GM19372 (cell line): Measurements from ENCODE around the gene ELAVL2.

Experiments used
- ATAC-seq: cut with Tn5 transposase; IDR thresholded peaks from one replicate; pipeline ENCODE4 v1.9.1; 2021; ENCODE audit warnings: mild to moderate bottlenecking, low read depth, moderate library complexity; ENCODE audit not compliant: unreplicated experiment

ELAVL2 gene

GRCh38 chr9:23669776-23670175 is 156.3 kb downstream of the ELAVL2 start:
- no peak for ATAC-seq

DNA sequence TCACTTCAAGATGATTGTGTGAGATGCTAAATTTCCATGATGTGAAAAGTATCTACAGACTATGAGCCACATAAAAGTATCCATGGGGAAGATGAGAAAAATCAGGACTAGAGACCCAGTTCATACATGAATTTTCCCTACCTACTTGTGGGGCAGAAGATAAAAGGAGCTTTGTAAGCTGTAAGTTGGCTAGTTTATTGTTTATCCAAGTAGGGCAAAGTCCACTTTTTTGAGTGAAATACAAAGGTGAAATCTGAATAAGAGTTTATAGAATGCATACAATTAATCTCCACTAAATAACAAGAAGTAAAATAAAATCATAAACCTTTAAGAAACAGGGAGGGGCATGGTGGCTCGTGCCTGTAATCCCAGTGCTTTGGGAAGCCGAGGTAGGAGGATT is 160.4 kb downstream of the ELAVL2 start:
- ATAC-seq: no peak

DNA sequence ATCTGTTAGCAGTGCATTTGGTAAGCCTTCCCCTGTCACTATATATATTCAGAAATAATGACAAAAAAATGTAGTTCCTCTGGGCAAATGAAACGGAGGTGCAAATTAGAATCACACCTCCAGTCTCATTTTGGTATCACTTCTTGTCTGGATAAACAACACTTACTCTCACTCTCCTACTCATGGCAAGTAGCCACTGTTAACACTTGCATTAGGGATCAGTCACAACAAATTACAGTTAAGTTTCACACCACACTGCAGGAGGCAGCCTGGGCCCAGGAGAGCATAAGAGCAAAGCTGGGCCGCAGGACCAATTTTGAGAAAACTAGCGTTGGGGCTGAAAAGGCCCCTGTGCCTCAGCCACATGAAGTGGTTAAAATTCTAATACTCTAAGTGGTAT is 161.0 kb downstream of the ELAVL2 start:
- ATAC-seq: no peak

- ATAC-seq: no peak
Observed at GRCh38 chr9:23663946-23664345, 162.1 kb downstream of the ELAVL2 start.

DNA sequence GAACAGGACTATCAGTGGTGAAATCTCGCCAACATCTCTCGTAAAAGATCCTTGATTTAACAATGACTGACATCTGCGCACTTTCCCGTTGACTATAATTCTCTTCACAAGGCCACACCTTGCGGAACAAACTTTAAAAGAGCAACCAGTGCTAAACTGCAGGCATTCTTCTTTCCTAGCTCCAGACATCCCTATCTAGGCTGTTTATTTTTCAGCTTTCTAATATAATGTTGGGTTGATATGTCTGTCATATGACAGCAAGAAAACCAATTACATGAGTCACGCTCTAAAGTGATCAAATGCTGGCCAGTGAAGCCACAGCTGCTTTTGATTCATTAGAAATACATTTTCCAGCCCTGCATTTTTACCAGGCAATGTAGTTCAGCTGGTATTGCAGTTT is 162.5 kb downstream of the ELAVL2 start:
- no peak for ATAC-seq

DNA sequence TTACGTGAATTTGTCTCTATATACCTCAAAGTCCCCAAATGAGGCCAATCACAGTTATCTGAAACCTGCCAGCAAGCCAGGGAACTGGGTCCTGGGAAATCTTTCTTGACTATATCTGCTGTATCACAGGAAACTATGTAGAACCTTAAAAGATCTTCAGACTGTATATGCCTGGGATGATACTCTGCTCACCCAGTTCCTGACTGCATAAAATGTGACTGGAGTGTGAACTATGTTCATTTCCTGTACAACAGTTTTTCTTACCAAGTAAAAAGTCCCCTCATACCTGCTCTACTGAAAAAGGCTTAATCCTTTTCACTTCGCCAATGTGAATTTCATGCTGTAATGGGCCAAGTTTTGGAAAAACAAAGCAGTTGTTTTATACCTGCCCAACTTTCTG is 162.9 kb downstream of the ELAVL2 start:
- ATAC-seq: no peak

GRCh38 chr9:23662320-23662719 is 163.7 kb downstream of the ELAVL2 start:
- no peak for ATAC-seq

DNA sequence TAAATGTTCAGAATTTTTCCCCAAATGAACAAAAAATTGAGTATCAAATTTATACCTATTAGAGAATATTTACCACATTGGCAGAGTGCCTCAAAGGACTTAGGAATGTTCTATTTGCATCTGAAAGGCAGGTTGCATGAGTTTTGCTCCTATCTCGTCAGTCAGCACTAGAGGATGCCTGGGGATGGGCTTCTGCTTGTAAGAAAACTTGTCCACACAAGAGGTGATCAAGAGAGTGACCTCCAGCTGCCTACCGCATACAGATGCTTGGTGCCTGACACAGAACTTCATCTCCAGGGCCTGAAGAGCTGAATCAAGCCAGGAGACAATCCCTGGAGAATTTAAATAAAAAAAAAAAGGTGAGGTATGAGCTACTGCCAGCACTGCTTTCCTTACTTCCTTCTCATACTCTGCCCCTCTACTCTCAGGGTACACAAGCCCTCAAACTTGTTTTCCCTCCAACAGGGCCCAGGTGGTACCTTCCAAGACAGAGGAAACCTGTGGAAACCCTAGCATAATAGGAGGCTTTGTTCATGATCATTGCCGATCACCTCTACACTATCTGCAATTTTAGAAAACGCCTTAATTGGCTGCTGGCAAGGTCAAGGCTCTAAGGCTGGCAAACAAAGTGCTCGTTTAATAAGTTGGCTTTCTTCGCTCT is 166.6 kb downstream of the ELAVL2 start:
- ATAC-seq: no peak

GRCh38 chr9:23658376-23659258 is 167.4 kb downstream of the ELAVL2 start:
- no peak for ATAC-seq

DNA sequence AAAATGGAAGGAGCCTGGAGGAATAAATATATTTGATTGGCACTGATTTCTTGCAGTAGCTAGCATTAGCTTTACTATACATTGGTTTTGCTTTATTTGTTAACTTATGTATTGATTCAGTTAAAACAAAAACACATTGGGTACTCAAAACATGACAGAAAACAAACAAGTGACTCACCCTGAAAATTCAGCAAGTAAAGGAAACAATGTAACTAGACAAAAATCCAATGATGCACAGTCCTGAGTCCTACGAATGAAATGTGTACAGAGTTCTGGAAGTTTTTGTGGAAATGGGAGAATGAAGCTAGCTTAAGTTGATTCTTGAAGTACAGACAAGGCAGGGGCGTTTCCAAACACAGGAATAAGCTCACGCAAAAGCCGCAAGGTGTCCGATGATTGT is 175.0 kb downstream of the ELAVL2 start:
- ATAC-seq: no peak

DNA sequence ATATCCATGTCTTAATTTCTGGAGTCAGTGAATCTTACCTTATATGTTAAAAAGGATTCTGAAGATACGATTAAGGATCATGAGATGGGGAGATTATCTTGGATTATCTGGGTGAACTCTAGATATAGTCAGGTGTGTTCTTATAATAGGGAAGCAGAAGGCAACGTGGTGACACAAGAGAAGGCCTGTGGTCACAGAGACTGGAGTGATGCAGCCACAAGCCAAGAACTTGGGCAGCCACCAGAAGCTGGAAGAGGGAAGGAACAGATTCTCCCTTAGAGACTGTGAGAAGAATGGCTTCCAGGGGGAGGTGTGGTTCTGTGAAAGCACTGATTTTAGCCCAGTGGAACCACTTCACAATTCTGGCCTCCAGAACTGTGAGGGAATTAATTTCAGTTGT is 177.4 kb downstream of the ELAVL2 start:
- ATAC-seq: no peak

- no peak for ATAC-seq
Observed at GRCh38 chr9:23644896-23645295, 181.1 kb downstream of the ELAVL2 start.

GRCh38 chr9:23644326-23644725 is 181.7 kb downstream of the ELAVL2 start:
- no peak for ATAC-seq

GRCh38 chr9:23643656-23644258 is 182.3 kb downstream of the ELAVL2 start:
- ATAC-seq: no peak
